Measurements from ENCODE around the gene PHACTR3. TPM values are rescaled to one million over a fixed set of nuclear protein-coding genes. Genes with fewer than 3 reads are reported as not detected.

Gene PHACTR3
- total and polyA plus RNA-seq, 2 donors (not counting 3 experiments of a cell fraction or from before 2014, with no cell fraction given) = not detected

DNA sequence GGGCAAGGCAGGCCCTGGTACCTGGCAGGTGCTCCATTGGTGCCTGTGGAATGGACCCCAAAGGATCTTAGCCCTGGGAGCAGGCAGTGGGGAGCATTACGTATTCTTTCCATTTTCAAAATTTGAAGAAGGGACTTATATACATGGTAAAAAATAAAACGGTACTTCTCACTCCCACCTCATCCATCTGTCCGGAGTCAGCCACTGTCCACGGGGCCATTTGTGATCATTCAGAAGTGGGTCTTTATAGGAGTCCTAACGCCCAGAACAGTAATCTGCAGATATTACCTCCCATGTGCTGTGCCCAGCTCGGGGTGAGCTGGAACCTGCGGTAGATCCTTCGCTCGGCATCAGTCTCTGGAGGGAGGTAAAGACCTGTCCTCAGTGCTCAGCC is 218.7 kb downstream of the PHACTR3 start:
- Histone ChIP-seq H3K9ac (replicated peaks; ENCODE audit: extremely low read depth, insufficient read depth, low read length) (no peak overlapping the region), H3K36me3 (ENCODE audit: control insufficient read depth in 2 of 2, extremely low read depth in 1 of 2, insufficient read depth in 2 of 2, low read length in 2 of 2) (no peaks in the 10 kb centered on the region), H3K9me1 (replicated peaks; ENCODE audit: control insufficient read depth, extremely low read depth, insufficient read depth, low read length) (no peaks in the 10 kb centered on the region), H3K4me2 (ENCODE audit: insufficient read depth, low read length) (no peak overlapping the region), H3K9me3 (replicated peaks; ENCODE audit: control insufficient read depth, insufficient read depth, low read length) (no peaks in the 10 kb centered on the region), H2AFZ (ENCODE audit: low read depth, low read length) (no peak overlapping the region), H3K4me1 (ENCODE audit: control insufficient read depth, extremely low read depth, insufficient read depth, low read length) (no peaks in the 10 kb centered on the region), H3K27me3 (ENCODE audit: control insufficient read depth in 2 of 2, insufficient read depth in 2 of 2, low read length in 2 of 2) (no peaks in the 10 kb centered on the region), H3K79me2 (ENCODE audit: control insufficient read depth, insufficient read depth, low read length) (no peaks in the 10 kb centered on the region), H3K4me3 (replicated peaks in 1 of 3; ENCODE audit: insufficient read depth in 1 of 3, low read depth in 1 of 3, low read length in 3 of 3) (no peak overlapping the region), H4K20me1 (replicated peaks; ENCODE audit: control insufficient read depth, extremely low read depth, insufficient read depth, low read length) (no peaks in the 10 kb centered on the region), H3K27ac (ENCODE audit: insufficient read depth, low read depth, low read length) (no peak overlapping the region)
- intact Hi-C loops (cut with micrococcal nuclease) (no loop called here), dilution Hi-C loops (cut with MboI; ENCODE audit: extremely low pct_ligation_motif_present, low sequenced_read_pairs) (no loop called here)
- BruUV-seq (replicated peaks) = no TSS peak
- ChIA-PET POLR2A (no interaction called here), CTCF (no interaction called here)
- DNase-seq (ENCODE audit: low read depth, low spot score) (no peak), FAIRE-seq (no peak)
- TF ChIP-seq FOS (IDR thresholded peaks at IDR 0.05; ENCODE audit: borderline replicate concordance, insufficient read depth, low read length) = no peak
- no peak for TF ChIP-seq MYC (IDR thresholded peaks at IDR 0.05; ENCODE audit: low read depth, low read length)
- no peak for TF ChIP-seq POLR2AphosphoS5 (IDR thresholded peaks at IDR 0.05; ENCODE audit: insufficient read depth, low read depth, low read length)
- TF ChIP-seq MAX (IDR thresholded peaks at IDR 0.05; ENCODE audit: insufficient read depth, insufficient read length) = no peak
- TF ChIP-seq CTCF (IDR thresholded peaks at IDR 0.05; ENCODE audit: extremely low read depth in 1 of 2, insufficient read depth in 1 of 2, low read depth in 1 of 2, low read length in 2 of 2) = no peak
- no peak for TF ChIP-seq GATA2 (IDR thresholded peaks at IDR 0.05; ENCODE audit: insufficient read depth, insufficient read length, low read depth, low read length)
- no peak for TF ChIP-seq POLR2A (IDR thresholded peaks at IDR 0.05; ENCODE audit: low read depth, low read length)
- TF ChIP-seq EZH2 (IDR thresholded peaks at IDR 0.05; ENCODE audit: borderline replicate concordance, low read depth, low read length, severe bottlenecking) = no peak
- TF ChIP-seq JUN (IDR thresholded peaks at IDR 0.05; ENCODE audit: borderline replicate concordance, insufficient read depth, insufficient read length, low read depth) = no peak
